Effector CD4-positive, alpha-beta T cell (primary cell): ENCODE results near the gene LAMA2.

Experiments used
- DNase-seq: peaks from one replicate; pipeline ENCODE4 v3.0.0-alpha.2; 2020
- total RNA-seq: gene quantifications from one replicate; lab custom pipeline; 2026; lab: John Stamatoyannopoulos, UW

Gene LAMA2, protein sequence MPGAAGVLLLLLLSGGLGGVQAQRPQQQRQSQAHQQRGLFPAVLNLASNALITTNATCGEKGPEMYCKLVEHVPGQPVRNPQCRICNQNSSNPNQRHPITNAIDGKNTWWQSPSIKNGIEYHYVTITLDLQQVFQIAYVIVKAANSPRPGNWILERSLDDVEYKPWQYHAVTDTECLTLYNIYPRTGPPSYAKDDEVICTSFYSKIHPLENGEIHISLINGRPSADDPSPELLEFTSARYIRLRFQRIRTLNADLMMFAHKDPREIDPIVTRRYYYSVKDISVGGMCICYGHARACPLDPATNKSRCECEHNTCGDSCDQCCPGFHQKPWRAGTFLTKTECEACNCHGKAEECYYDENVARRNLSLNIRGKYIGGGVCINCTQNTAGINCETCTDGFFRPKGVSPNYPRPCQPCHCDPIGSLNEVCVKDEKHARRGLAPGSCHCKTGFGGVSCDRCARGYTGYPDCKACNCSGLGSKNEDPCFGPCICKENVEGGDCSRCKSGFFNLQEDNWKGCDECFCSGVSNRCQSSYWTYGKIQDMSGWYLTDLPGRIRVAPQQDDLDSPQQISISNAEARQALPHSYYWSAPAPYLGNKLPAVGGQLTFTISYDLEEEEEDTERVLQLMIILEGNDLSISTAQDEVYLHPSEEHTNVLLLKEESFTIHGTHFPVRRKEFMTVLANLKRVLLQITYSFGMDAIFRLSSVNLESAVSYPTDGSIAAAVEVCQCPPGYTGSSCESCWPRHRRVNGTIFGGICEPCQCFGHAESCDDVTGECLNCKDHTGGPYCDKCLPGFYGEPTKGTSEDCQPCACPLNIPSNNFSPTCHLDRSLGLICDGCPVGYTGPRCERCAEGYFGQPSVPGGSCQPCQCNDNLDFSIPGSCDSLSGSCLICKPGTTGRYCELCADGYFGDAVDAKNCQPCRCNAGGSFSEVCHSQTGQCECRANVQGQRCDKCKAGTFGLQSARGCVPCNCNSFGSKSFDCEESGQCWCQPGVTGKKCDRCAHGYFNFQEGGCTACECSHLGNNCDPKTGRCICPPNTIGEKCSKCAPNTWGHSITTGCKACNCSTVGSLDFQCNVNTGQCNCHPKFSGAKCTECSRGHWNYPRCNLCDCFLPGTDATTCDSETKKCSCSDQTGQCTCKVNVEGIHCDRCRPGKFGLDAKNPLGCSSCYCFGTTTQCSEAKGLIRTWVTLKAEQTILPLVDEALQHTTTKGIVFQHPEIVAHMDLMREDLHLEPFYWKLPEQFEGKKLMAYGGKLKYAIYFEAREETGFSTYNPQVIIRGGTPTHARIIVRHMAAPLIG (N-terminal part only)
- total RNA-seq: 3.2 reads per million, percentile 12 among the genes with 10 or more reads in this experiment

DNA sequence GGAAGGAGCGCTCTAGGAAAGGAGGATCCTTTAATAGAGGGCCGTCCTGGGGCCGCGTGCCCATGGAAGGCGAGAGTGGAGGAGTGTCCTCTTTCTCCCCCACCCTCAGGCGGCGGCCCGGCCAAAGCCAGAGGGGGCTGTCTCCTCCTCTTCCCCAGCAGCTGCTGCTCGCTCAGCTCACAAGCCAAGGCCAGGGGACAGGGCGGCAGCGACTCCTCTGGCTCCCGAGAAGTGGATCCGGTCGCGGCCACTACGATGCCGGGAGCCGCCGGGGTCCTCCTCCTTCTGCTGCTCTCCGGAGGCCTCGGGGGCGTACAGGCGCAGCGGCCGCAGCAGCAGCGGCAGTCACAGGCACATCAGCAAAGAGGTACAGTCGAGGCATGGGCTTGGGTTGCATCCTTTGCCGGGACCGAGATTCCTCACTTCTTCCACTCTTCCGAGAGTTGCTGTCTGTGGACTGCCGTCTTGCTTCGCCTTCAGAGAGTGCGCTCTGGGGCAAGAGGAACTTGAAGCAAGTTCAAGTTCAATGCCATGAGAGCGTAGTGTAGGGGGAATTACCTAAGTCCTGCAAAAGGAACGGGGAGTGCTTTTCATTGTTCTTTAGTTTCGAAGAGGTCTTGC is at the start of gene LAMA2:
Gene LAMA2, plus strand, starts transcription at position 148 of the 621 bp plus-strand sequence. Its CDS starts 108 bp downstream, at position 256.
- no peak for DNase-seq

DNA sequence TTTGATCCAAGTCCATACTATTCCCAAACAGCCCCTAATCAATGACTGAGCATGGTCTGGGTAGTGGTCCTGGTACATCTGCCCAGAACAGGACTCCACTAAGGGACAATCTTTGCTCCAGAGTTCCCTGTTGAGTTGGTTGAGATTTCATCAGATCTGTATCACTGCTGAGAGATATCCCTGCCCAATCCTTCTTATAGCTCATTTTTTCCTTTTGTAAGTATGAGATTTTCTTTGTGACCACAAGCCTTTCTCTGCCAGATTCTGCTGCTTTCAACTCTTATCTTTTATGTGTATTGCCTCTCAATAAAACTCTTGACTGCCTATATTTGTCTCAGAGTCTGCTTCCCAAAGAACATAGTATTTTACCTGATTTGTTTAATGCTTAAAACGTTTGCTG is 46.2 kb upstream of the LAMA2 start:
- no peak for DNase-seq

DNA sequence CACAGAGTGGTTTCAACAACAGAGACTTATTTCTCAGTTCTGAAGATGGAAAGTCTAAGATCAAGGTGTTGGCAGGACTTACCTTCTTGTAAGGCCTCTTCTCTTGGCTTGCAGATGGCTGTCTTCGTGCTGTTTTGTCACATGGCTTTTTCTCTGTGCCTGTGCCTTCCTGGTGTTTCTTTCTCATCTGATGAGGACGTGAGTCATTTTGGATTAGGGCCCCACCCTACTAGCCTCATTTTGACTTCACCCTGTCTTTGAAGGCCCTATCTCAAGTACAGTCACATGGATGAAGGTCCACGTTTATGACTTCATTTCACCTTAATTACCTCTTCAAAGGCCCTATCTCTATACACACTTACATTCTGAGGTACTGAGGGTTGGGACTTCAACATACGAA is 41.4 kb upstream of the LAMA2 start:
- DNase-seq: no peak

DNA sequence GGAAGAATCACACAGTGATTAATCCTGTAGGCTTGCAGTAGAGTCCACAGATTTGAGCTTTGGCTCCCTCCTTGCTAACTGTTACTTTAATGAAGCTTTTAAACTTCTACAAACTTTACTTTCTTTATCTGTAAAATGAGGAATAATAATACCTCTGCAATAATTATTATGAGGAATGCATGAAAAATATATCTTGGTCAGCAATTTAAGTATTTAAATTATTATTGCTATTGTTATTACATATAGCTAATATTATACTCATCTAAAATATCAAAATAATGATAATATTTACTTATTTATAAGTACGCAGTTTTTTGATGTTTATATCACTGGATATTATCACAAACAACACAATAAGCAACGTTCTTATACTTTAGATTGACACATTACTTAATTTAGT is 38.3 kb upstream of the LAMA2 start:
- DNase-seq: no peak

DNA sequence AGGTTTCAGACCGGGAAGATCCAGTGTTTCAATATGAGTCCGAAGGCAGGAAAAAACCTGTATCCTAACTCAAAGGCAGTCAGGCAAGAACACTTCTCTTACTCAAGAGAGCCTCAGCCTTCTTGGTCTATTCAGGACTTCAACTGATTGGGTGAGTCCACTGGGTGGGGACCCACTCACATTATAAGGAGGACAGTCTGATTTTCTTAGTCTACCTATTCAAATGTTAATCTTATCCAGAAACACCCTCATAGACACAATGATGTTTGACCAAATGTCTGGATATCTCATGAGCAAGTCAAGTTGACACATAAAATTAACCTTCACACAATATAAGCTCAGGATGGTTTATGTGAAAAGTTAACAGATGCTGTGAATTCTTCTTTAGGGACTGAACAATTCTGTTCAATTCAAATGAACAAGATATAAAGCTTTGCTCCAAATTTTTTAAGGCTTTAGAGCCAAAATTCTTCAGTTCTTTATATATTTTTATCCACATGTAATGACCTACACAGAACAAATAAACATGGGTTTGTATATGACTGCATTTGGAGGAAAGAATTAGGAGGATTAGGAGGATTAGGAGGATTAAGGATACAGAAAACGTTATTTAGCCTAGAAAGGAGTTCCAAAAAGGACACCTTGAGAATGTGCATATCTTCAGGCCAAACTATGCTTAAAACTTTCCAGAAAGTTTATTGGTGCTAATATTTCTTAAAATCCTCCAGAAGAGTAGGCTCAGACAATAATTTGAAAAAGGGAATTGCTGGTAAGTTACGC is 35.3 kb upstream of the LAMA2 start:
- DNase-seq: no peak

DNA sequence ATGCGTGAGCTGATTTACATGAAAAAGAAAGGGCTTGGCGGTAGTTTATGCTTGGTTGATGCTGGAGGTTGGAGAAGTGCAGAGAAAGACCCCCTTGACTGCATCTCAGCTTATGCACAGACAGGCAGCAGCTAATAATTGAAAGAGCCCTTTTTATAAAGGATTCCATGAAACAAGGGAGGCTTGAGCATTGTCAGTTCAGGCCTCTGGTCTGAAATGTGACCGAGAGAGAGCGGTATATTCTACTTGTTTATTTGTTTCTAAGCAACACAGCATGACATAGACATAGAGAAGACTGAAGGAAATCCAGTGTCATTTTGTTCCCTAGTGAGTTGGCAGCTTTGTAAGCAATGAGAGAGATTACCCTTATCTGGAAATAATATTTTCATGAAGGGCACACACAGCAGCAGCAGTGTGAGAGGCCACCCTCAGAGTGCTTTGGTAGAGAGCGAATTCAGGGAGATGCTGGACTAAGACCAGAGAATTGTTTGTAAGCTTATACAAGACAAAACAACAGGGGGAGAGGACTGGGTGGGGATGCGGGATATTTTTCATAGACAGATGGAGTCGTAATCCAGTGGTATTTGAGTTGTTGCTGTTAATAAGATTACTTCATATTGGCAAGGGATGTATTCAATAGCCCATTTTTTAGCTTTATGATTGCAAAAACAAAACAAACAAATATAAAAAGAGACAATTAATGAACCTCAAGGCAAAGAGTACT is 34.6 kb upstream of the LAMA2 start:
- no peak for DNase-seq

DNA sequence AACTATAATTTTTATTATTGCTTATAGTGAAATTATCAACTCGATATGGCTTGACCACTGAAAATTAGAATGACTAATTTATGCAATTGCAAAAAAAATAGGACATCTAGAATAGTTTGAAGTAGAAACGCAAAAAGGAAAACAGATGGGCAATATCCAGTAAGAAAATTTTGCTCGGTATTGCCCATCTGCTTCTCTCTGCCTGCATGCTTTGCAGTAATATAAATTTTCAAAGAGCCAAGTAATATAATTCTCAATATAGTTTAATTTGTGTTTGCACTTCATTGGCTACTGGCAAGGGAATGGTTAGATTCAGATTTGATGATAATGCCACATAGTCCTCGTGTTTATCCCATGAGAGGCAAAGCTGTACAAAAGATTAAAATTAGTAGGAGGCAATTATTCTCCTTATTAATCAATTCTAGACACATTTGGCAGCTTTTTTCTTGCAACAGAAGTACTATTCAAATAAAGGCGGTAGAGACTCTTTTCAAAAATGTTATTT is 27.3 kb upstream of the LAMA2 start:
- DNase-seq: no peak

DNA sequence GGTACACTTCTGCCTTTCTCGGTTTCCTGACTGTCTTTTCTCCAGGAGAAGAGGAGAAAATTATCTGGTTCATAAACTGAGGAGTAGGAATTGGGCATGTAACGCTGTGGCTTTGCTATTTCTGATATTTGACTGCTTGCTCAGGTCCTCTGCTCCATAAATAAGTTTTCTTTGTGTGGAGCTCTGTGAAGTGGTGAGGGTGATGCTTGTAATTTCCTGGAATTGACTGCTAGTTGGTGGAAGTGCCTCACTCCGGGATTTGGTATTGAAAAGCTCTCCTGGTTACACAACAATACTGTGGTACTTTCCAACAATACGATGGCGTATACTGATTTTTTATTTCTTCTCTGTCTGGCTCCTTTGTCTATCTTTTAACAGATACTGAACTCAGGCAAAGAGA is 25.1 kb upstream of the LAMA2 start:
- DNase-seq: no peak

DNA sequence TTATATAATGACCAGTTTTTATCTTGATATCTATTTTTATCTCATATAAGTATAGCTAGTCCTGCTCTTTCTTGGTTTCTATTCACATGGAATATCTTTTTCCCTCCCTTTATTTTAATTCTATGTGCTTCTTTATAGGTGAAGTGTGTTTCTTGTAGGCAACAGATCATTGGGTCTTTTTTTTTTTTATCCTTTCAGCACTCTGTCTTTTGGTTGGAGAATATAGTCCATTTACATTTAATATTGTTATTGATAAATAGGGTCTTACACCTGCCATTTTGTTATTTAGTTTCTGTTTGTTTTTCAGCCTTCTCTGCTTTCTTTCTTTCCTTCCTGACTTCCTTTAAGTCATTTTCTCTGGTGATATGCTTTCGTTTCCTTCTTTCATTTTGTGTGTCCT is 22.2 kb upstream of the LAMA2 start:
- no peak for DNase-seq

DNA sequence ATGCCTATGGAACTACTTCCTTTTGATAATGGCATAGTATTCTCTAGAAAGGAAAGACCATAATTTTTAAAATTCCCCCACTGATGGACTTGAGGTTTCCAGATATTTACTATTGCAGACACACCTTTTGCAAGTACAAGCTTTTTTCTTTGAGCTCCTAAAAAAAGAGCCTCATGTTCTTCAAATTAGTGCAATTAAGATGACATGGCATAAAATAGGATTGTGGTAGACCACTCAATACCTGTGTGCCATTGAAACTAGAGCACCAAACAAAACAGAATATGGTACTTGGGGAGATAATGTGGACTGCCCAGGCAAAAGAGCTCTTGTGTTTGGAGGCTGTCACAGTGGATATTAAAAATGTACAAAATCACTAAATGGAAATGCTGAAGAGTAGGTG is 19.0 kb upstream of the LAMA2 start:
- DNase-seq: no peak

DNA sequence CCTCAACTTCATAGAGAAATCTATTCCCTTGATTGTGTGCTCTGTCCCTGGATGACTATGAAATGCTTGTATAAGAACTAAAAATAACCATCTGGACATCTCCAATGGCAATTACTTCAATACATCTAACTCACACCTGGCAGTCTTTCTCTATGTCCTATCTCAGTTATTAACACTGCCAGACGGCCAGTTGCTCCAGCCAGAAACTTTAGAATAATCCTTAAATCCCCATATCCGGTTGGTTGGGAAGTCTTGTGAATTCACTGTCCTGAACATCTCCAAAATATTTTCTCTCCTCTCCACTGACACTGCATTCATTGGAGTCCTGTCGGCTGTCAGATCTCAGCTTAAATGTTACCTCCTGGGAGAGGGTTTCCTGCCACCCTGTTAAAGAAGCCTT is 12.2 kb upstream of the LAMA2 start:
- DNase-seq: no peak

DNA sequence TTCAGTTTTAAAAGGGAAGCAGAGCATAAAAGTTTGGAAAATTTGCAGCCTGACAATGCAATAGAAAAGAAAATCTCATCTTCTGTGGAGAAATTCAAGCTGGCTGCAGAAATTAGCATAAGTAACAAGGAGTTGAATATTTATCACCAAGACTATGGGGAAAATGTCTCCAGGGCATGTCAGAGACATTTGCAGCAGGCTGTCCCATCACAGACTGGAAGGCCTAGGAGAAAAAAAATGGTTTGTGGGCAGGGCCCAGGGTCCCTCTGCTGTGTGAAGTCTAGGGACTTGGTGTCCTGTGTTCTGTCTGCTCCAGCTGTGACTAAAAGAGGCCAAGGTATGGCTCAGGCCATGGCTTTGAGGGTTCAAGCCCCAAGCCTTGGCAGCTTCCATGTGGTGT is 8.1 kb upstream of the LAMA2 start:
- DNase-seq: no peak

DNA sequence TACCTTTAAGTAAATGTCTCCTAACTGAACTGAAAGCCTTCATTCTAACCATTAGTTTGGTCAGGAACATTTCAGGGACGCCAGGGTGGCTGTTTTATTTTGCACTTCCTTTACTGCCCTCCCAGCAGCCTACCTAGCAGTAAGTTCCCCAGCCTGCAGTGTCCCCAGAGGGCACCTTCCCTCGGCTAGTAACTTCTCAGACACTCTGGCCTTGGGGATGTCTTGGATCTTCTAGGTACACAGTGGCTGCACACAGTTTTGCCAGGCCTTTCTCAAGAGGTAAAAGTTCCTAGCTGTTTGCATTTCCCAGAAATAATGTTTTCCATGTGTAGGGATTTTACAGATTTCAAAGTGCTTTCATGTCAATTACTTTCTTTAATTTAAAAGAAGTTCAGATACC is 378 bp upstream of the LAMA2 start:
- no peak for DNase-seq

DNA sequence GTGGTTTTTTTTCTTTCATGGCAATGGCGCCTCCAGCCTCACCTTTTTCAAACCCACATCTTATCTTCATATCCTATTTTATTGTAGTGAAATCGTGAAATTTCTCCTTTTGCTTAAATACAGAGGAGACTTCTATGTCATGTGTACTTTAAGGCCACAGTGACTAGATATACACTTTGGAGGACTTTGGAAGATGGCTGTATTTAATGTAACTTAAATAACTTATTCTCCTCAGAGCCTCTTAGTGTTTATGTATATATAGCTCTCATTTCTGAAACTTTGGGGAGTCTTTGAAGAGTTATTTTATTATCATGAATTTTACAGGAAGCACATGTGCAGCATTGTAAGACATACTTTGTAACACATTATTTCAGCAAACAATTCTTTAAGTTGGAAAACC is 968 bp downstream of the LAMA2 start:
- DNase-seq: no peak

DNA sequence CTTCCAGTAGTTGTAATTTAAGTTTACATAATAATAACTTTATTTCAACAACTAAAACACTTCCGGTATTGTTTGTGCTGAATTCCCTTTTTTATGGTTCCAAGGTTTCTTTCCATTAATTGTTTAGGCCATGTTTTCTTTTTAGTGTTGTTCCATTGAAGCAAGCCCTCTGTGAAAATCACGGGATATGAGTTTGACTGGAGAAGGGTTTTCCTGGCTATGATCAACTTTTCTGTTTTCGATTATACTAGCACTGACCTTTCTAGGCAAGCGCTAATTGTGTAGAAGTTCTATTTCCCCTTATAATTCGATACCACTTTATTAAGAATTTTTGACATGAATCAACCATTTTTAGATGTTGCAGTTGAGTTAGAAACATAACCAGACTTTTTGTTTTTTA is 2.4 kb downstream of the LAMA2 start:
- no peak for DNase-seq

DNA sequence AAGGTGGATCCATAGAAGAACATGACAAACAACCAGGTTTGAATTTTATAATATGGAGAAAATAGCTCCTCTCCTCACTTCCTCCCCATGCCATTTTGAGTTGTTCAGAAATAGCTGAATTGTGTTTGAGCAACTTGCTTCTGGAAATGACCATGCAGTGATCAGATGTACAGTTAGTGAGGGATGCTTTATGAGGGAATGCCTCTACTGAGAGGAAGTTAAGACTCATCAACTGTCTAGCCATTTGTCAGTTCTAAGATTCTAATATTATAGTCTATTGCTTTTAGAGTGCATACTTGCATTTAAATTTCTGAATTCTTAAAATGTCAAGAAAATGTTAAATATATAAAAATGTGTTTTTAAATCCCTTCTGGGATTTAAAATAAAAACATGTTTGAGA is 3.8 kb downstream of the LAMA2 start:
- no peak for DNase-seq

DNA sequence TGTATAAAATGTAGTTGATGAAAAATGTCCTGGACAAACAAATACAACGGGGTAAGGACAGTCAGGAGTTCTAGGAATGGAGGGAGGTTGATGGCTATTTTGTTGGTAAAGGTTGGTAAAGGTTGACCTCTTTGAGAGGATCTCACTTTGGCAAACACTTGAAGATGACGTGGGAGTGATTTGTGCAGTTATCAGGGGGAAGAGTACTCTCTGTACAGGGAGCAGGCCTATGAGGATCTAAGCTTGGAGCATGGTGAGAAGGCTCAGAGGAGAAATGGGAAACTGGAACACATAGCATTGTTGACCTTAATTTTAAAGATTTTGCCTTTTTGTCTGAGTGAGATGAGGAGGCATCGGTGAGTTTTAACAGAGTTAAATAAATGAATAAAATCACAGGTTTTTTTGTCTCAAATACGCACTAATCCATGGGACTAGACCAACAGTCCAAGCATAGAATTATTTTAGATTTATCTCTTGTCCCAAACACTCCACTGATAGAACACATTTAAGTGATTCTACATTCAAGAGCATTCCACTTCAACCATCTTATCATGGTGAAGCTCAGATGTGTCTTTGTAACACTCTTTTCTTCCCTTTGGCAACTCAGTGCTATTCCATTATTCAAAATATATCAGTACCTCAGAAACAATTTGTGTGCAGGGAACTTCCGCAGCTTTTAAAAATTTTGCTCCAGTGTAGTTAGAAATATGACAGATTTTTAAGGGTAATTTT is 5.7 kb downstream of the LAMA2 start:
- no peak for DNase-seq

DNA sequence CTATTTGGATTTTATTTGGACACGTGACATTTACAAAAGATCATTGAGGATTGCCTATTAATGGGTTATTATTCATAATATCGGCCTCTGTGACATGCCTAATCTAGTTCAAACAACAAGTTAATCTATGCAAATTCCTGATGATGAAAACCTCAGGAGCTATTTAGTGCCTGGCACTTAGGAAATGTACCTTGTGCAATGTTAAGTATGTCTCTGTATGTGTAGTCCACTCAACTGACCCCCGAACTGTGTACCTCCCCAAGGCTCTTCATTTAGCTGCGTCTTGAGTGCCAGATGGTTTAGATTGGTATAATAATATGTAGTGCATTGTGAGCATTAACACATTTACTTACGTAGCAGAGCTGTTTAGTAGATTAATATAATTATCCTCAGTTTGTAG is 6.9 kb downstream of the LAMA2 start:
- DNase-seq: no peak

DNA sequence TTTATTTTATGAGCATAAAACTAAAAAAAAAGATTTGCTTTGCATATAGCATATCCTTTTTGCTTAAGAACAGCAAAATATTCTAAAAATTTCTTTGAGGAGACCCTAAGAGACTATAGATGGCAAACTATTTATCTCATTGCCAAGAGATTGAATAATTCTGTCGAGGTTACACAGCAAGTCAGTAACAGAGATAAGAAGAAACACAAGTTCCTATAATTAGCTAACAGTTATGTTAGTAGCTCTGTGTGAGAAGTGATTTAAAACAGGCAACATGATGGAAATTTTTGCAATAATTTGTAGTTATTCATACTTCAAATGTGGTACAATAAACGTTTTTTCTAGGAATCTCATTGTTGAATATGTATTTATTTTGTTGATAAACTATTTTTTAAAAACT is 9.1 kb downstream of the LAMA2 start:
- no peak for DNase-seq
